ENCODE results near the gene TLX1.

Gene TLX1

GRCh38 chr10:101130984-101131961 lies at the start of gene TLX1:
TLX1 (plus strand) TSS chr10:101131300; CDS start chr10:101131542, 242 bp downstream.
- DNase-seq = no peak

- no peak for DNase-seq
Measured at GRCh38 chr10:101085846-101086245, 45.3 kb upstream of the TLX1 start.

- no peak for DNase-seq
Measured at GRCh38 chr10:101087376-101087775, 43.7 kb upstream of the TLX1 start.

- DNase-seq = no peak
Measured at GRCh38 chr10:101087965-101088364, 43.1 kb upstream of the TLX1 start.

- DNase-seq = no peak
Measured at GRCh38 chr10:101089520-101090299, 41.4 kb upstream of the TLX1 start.

- no peak for DNase-seq
Measured at GRCh38 chr10:101090597-101090996, 40.5 kb upstream of the TLX1 start.

- no peak for DNase-seq
Measured at GRCh38 chr10:101091546-101092290, 39.4 kb upstream of the TLX1 start.

GRCh38 chr10:101092881-101093354 lies 38.2 kb upstream of the TLX1 start:
- no peak for DNase-seq

- DNase-seq = no peak
Measured at GRCh38 chr10:101094121-101094879, 36.8 kb upstream of the TLX1 start.

GRCh38 chr10:101095004-101095403 lies 36.1 kb upstream of the TLX1 start:
- DNase-seq = no peak

GRCh38 chr10:101095550-101096213 lies 35.4 kb upstream of the TLX1 start:
- peak; percentile 58 for DNase-seq

GRCh38 chr10:101096378-101096777 lies 34.7 kb upstream of the TLX1 start:
- DNase-seq = no peak

GRCh38 chr10:101097881-101098280 lies 33.2 kb upstream of the TLX1 start:
- DNase-seq = no peak

GRCh38 chr10:101099901-101100300 lies 31.2 kb upstream of the TLX1 start:
- no peak for DNase-seq

GRCh38 chr10:101101372-101101881 lies 29.7 kb upstream of the TLX1 start:
- DNase-seq = no peak

GRCh38 chr10:101103430-101103829 lies 27.7 kb upstream of the TLX1 start:
- DNase-seq = no peak

- DNase-seq = no peak
Measured at GRCh38 chr10:101106351-101106750, 24.7 kb upstream of the TLX1 start.

GRCh38 chr10:101107771-101108170 lies 23.3 kb upstream of the TLX1 start:
- DNase-seq = no peak

- DNase-seq = no peak
Measured at GRCh38 chr10:101110856-101111523, 20.1 kb upstream of the TLX1 start.

- no peak for DNase-seq
Measured at GRCh38 chr10:101111547-101111946, 19.6 kb upstream of the TLX1 start.
